Activated CD8-positive, alpha-beta memory T cell treated with anti-CD3 and anti-CD28 coated beads, Interleukin-2, amount 50 U/mL, for 24 hours (primary cell): ENCODE results near the gene DCAF4L1.
A peak's percentile ranks its signal among the peaks of the same experiment; 100 is the strongest.

Experiments used
- DNase-seq: peaks from one replicate; pipeline ENCODE4 v3.0.0-alpha.2; 2020; ENCODE audit errors: extremely low read depth

Gene DCAF4L1

GRCh38 chr4:41990365-41991111 is 9.0 kb downstream of the DCAF4L1 start, which contains the start of gene SLC30A9:
Gene SLC30A9 (plus strand): TSS chr4:41990530. CDS start chr4:41990652, 122 bp downstream.
- DNase-seq, result peak; percentile 89

- no peak for DNase-seq
Measured at GRCh38 chr4:41991916-41992767, 10.6 kb downstream of the DCAF4L1 start.

GRCh38 chr4:41992967-41993857 is 11.7 kb downstream of the DCAF4L1 start:
- no peak for DNase-seq

GRCh38 chr4:41994461-41994985 is 13.0 kb downstream of the DCAF4L1 start:
- DNase-seq, result no peak

GRCh38 chr4:41998019-41998418 is 16.5 kb downstream of the DCAF4L1 start:
- DNase-seq, result no peak

- DNase-seq, result no peak
Measured at GRCh38 chr4:41999321-41999720, 17.8 kb downstream of the DCAF4L1 start.

- DNase-seq, result no peak
Measured at GRCh38 chr4:42008011-42008786, 26.6 kb downstream of the DCAF4L1 start.

GRCh38 chr4:42015438-42015837 is 33.9 kb downstream of the DCAF4L1 start:
- DNase-seq, result no peak

- no peak for DNase-seq
Measured at GRCh38 chr4:42018451-42018850, 36.9 kb downstream of the DCAF4L1 start.
